GM20000 (cell line): ENCODE results near the gene TGFB1I1.

Experiments used
- DNase-seq: peaks from one replicate; pipeline ENCODE4 v3.0.0; 2012; ENCODE audit warnings: low spot score
- CTCF ChIP-seq: IDR thresholded peaks from 2 replicates; pipeline ENCODE4 v1.5.1; 2012; ENCODE audit warnings: mild to moderate bottlenecking, control low read depth; ENCODE audit errors: extremely low read depth, missing control alignments

Gene TGFB1I1

GRCh38 chr16:31471875-31472708 is at the start of gene TGFB1I1:
TSS of gene TGFB1I1 (plus strand) at chr16:31472152. CDS start at chr16:31472189, 37 bp downstream.
- no peak for TF ChIP-seq CTCF
- DNase-seq = peak; percentile 67

DNA sequence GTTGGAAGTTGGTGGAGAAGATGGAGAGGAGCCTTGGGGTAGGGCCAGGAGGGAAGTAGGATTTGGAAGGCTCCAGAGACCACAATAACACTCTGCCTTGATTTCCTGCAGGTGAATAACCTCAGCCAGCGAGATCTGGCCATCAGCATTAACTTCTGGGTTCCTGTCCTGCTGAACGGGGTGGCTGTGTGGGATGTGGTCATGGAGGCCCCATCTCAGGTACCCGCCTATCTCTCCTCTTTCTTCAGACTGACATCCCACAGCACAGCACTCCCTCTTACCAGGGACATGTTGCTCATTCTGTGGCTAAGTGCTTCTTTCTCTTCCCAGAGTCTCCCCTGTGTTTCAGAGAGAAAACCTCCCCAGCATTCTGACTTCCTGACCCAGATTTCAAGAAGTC is 48.7 kb upstream of the TGFB1I1 start:
- no peak for DNase-seq
- TF ChIP-seq CTCF = no peak

DNA sequence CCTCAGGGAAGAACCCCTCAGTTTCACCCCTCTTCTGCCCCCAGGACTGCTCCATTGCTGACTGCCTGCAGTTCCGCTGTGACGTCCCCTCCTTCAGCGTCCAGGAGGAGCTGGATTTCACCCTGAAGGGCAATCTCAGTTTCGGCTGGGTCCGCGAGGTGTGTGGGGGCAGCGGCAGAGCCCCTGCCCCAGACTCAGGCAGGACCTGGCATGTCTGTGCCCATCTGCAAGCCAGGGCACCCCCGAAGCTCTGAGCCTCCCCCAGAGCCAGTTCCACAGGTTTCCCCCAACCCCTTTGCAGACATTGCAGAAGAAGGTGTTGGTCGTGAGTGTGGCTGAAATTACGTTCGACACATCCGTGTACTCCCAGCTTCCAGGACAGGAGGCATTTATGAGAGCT is 48.2 kb upstream of the TGFB1I1 start:
- no peak for DNase-seq
- no peak for TF ChIP-seq CTCF

GRCh38 chr16:31427441-31428278 is 44.3 kb upstream of the TGFB1I1 start:
- peak; percentile 85 for DNase-seq
- TF ChIP-seq CTCF = no peak

DNA sequence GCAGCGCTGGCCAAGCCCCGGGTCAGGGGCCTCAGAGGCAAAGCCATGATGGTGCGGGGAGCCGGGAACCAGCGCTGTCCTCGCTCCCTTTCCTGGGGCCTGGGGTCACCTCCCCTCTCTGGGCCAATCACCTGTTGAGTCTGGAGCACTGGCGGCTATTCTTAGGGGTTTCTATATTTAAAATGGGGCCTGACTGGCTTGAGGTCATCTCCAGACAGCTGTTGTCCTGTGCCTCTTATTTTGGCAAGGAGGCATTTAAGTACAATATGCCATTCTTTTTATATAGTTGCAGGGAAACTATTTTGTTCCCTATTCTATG is 43.7 kb upstream of the TGFB1I1 start, which contains the start of gene COX6A2:
COX6A2 (minus strand) TSS at position 82 of the 319 bp plus-strand sequence; CDS start at position 47, 35 bp downstream.
- no peak for TF ChIP-seq CTCF
- no peak for DNase-seq

DNA sequence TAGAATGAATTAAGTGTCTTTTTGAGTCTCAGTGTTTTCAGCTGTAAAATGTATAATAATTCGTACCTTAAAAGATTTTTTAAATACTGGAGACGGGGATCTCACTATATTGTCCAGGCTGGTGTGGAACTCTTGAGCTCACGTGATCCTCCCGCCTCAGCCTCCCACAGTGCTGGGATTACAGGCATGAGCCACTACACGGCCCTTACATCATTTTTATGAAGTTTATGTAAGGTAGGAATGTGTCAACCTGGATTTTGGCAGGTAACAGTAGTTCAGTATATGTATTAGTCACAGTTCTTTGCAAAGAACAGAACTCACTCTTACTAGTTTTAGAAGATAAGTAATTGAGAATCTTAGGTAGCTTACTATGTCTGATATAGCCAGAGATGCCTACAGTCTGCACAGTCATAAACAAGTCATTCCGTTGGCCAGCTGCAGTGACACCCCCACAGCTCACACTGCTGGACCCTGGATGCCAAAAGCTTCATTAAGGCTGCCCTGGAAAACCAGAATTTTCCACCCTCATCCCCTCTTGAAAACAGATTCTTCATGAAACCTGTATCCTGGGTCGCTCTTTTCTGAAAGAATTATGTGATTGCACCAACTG is 43.2 kb upstream of the TGFB1I1 start:
- no peak for TF ChIP-seq CTCF
- DNase-seq = no peak

DNA sequence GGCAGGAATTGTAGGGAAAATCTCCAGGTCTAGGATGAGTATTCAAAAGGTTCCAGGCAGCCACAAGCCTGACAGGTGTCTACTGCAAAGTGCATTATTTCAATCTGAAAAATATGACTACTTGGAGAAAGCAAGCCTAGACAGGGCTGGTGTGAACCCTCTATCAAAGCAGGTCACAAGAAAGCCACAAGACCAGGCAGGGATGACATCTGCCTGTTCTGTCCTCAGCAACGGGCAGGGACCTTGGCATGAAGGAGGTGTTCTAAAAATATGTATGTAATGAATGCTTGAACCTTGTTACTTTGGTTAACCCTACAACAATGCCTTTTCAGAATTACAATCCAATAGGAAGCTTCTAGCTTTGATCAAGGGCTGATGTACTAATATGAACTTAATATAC is 42.6 kb upstream of the TGFB1I1 start:
- TF ChIP-seq CTCF = no peak
- DNase-seq = no peak
